ENCODE measurements around the gene GALNTL6.
"Not testable (repeated sequence)": the region's sequence is repeated elsewhere in the genome, so short reads cannot be mapped to it uniquely, and the experiment has no call there.

GALNTL6 gene

DNA sequence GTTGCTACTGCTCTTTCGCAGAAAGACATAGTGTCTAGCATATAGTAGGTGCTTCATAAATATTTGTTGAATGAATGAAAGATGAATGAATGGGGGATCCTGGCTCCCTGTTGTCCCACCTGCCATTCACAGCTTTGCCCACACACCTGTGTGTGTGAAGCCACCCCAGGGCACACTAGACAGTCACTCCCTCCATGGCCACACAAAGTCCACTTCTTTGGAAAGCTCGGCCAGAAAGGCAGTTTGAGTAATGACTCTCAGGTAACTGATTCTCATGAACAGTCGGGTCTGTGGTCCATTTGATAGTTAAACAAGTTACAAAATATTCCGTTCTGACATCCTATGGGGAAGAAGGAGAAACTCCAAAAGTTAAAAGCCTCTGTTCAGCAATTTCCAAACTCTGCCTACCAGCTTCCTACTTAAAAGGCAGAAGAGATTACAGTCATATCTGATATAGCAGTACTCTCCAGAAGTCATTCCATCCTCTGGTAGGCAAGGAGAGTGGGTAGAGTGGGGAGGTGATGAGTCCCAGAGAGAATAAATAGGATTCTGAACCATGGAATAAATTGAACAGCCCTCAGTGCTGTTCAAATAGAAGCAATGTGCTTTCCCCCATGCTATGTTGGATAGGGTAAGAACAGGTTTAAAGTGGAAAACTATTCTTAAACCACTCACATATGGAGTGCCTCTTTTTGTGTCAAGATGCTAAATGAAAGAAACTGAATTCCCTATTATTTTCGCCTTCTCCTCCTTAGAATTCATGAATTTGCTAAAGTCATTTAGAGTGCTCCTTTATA, 1150.5 kb downstream of the GALNTL6 start:
- no peak for DNase-seq

DNA sequence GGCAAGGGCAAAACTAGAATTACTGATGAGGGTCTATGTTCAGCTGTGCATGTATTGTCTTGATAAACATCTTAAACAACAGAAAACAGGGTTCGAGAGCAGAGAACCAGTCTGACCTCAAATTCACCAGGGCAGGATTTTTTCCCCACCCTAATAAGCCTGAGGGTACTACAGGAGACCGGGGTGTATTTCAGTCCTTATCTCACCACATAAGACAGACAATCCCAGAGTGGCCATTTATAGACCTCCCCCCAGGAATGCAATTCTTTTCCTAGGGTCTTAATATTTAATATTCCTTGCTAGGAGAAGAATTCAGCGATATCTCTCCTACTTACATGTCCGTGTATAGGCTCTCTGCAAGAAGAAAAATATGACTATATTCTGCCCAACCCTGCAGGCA, 1157.0 kb downstream of the GALNTL6 start:
- not testable (repeated sequence) for DNase-seq

DNA sequence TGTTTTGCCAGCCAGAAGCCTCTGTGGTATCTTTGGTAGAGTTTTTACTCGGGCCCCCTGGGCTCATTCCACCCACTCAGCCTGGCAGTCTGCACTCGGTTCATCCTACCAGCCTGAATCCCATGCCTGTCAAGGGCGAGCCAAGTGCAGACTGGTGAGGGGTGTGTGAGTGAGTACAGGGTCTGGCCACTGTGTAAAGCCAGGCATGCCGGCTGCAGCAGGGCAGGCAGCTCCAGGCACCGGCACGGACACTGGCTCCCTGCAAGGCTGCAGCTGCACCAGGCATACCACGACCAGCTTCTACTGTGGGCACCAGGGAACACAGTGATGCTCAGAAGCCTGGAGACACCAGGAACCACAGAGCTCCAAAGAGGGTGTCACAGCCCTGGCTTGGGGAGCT, 1161.4 kb downstream of the GALNTL6 start:
- no peak for DNase-seq

DNA sequence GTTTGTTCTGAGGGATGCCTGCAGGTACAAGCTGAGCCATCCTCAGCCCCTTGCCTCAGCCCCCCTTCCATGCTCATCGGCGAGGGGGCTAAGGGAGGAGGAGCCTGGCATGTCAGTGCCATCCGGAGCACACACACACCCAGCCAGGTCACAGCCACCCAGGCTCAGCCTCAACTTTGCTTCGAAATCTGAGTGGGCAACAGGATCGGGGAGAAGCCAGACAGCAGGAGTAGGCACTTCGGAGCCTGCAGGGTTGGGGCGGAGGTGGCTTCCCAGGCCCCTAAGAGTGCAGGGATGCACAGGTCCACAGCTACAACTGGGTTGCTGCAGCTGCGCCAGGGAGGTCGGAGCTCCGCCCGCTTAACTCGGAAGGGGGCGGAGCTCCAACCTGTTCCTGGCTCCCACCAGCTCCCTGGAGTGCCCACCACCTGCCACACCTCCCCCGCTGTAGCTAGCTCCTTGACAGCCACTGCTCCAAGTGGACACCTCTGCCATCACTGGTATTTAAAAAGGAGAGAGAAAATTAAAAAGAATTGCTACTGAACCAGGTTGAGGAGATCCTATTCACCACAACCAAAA, 1162.5 kb downstream of the GALNTL6 start:
- no peak for DNase-seq

DNA sequence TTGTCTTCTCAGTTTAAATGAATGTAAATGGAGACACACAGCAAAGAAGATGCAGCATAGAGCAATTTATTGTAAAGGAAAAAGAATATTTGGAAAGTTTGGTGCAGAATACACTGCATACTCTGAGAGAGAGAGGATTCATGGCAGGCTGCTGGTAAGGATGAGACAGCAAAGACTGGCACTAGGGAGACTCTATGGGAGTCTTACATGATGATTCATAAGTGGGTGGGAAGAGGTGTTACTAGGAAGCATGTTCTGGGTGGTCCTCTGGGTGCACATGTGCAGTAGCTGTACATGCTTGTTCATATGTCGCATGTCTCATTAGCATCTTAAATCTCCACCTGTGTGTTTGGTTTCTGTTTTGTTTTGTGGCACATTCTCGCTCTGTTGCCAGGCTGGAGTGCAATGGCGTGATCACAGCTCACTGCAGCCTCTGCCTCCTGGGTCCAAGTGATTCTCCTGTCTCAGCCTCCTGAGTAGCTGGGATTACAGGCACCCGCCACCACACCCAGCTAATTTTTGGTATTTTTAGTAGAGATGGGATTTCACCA, 1164.4 kb downstream of the GALNTL6 start:
- DNase-seq: not testable (repeated sequence)

DNA sequence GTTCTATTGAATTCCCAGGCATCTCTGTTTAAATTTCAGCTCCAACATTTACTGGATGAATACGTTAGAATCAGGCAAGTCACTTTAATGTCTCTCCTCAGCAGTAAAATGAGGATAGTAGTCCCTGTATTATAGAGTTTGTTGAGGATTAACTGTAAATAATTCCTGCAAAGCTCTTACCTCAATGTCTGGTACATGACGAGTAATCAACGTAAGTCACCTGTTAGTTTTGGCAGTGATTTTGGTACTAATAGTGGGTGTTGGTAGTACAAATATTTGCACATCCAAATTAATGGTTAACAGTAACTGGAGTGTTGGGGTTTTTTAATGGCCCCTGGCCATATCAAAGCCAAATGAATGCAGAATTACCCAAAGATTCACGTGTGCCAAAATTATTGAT, 1165.6 kb downstream of the GALNTL6 start:
- no peak for DNase-seq

DNA sequence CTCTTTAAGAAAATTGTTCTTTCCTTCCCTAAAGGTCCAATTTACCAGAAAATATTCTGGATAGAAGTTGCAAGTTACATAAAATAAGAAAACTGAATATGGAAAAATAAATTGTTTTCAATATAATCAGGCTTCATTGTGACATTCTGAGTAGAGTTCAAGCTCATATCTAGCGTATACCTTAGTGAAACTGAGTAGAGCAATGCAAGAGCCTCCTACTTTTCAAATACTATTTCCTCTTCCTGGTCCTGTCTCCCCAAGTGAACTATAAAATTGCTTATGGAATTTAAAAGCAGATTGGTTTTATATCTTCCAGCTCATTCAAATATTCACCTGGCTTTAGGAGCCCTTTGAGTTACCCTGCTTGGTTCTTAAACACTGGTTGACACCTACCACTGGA, 1166.1 kb downstream of the GALNTL6 start:
- DNase-seq: no peak

DNA sequence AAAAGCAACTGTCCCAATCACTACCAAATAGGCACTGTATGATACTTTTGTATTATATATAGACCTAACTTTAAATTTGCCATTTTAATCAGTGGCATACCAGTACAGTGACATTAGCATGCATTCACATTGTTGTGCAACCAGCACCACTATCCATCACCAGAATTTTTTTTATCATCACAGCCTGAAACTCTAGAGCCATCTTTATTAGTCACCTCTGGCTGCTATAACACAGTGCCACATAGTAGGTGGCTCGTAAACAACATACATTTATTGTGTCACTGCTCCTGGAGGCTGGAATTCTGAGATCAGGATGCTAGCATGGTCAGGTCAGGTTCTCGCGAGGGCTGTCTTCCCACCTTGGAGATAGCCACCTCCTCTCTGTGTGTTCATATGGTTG, 1167.0 kb downstream of the GALNTL6 start:
- no peak for DNase-seq

DNA sequence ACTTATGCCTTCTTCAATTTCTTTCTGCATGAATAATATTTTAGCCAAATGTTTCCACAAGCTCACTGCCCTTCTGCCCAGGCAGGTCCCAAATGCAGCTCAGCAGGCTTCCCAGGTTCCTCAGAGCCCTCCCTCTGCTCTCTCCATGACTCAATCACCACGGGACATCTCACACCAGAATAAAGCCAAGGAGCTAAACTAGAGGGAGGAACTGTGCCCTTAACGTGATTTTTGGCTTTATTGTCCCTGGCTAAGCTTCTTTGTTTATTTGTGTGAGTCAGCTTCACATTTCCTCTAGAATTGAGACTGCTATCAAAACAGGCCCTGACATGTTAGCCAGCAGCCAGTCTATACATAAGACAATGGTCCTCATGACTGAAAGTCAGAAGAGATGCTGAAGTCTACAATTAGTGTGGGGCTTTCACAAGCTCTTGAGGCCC, 1169.0 kb downstream of the GALNTL6 start:
- no peak for DNase-seq

DNA sequence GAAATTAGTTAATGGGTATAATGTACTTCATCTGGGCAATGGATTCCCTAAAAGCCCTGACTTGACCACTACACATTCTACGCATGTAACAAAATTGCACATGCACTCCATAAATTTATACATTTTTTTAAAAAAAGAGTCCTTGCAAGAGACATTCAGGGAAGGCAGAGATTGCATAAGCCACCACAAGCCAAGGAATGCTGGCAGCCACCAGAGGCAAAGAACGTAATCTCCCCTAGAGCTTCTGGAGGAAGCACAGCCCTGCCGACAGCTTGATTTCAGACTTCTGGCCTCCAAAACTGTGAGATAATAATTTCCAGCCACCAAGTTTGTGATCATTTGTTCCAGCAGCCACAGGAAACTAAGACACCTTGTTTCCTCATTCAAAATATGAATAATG, 1169.8 kb downstream of the GALNTL6 start:
- no peak for DNase-seq

DNA sequence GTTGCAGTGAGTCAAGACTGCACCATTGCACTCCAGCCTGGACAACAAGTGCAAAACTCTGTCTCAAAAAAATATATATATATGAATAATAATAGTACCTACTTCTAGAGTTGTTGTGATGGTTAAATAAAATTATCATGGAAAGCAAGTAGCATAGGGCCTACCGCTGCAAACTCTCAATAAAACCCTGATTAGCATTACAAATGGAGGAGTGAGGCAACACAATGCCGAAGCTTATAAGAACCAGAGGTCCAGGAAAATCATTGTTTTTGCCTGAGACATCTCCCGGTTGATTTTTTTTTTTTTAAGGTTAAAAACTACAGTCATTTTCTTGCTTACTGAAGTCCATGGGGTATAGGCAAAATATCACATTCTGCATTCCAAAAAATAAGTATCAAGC, 1170.4 kb downstream of the GALNTL6 start:
- DNase-seq: no peak

DNA sequence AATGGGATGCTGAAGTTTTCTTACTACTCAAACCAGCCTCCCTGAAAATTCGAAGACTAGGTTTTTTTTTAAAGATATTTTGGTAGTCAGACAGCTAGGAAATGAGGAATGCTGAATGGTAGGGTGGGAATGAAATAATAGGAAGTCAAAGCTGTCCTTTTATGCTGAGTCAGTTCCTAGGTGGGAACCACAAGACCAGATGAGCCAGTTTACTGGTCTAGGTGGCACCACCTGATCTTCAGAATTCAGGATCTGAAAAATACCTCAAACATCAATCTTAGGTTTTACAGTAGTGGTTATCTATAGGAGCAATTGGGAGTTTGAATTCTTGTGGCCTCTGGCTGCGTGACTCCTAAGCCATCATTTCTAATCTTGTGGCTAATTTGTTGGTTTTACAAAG, 1172.3 kb downstream of the GALNTL6 start:
- DNase-seq: no peak

DNA sequence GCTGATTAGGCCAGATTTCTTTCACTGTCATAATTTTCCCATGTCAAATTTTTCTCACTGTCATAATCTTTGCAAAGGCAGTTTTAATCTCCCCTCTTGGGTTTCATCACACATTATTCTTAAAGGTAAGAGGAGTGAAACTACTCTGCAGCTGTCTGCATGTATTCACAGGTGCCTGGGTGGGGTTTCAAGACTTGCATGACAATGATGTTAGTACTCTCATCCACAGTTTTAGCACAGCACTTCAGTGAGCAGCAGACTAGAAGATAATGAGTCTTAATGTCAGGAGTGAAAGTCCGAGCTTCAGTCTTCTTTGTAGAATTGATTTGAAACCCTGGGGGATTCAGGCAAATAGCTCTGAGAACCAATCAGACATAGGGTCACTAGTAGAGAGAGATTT, 1172.9 kb downstream of the GALNTL6 start:
- no peak for DNase-seq

DNA sequence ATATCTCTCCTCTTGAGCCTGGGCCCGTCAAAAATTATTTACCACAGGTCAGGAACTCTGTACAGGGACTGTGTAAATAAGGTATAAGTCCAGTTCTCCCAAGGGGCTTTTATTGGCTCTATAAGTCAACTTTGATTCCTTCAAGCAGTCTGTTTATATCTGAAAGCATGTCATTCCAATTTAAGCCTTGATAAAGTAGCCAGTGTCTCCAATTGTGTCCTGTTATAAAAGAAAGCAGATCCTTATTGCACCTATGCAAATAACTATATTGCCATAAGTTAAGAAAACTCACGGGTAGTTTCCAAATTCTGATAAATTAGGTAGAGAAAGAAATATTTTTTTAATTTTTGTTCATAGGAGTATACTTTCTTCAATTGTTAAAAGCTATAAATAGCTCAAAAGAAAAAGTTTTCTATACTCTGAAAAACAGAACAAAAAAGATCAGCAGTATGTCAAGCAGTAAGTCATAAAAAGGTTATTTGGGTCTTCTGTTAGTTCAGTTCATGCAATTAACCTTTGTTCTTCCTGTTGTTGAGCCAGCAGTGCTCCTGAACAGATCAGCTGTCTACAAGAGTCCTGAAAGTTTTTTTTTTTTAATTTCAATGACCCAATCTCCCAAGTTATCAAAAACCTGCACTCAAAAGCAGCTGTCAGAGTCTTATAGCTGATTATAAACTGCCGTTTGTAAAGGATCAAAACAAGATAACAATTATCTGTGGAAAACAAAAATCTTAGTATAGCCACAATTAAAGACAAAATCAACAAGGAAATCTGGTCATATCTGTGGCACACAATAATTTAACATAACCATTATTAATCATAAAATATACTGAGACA, 1177.0 kb downstream of the GALNTL6 start:
- no peak for DNase-seq

DNA sequence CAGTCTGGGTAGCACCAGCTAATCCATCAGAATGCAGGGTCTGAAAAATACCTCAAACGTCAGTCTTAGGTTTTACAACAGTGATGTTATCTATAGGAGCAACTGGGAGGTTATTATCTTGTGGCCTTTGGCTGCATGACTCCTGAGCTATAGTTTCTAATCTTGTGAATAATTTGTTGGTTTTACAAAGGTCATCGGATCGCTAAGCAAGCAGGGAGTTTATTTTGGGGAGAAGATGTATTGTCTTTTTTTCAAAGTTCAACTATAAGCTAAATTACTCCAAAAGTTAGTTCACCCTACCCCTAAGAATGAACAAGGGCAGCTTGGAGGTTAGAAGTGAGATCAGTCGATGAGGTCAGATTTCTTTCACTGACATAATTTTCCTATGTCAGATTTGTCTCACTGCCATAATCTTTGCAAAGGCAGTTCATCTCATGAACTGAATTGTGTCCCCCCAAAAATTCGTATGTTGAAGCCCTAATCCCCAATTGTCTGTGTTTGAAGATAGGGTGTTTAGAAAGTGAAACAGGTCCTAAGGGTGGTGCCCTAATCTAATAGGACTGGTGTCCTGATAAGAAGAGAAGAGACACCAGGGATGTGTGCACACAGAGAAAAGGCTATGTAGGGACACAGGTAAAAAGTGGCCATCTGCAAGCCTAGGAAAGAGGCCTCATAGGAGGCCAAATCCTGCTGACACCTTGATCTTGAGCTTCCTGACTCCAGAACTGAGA, 1179.6 kb downstream of the GALNTL6 start:
- no peak for DNase-seq

DNA sequence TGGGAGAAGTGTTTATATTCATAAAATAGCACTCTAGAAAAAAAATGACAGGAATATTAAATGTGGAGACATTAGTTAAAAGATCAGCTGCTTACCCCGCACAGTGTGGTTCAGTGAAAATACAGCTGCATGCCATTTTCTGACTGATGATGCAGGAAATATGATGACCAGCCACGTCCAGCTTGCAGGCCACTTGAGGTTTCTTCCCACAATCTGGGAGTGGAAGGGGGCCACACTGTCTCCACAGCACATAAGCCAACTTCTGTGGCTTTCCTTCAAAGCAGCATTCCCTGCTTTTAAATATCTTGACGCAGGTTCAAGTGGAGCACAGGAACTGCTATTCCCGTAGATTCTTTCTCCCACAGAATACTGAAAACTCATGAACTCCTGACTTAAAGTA, 1182.0 kb downstream of the GALNTL6 start:
- DNase-seq: no peak

DNA sequence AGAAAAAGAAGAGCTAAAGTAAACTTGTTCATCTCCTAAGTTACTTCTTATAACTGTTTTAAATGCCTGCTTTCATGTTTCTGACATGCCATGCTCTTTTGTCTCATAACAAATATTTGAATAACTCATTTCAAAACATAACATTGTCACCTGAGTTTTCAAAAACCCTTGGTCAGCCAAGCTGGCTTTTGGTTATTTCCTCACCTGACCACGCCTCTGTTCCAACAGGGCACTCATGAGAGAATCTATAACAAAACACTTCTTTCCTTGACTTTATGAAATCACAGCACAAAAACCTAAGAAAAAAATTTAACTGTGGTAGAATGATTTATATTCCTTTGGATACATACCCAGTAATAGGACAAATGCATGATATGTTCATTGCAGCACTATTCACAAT, 1182.5 kb downstream of the GALNTL6 start:
- no peak for DNase-seq

DNA sequence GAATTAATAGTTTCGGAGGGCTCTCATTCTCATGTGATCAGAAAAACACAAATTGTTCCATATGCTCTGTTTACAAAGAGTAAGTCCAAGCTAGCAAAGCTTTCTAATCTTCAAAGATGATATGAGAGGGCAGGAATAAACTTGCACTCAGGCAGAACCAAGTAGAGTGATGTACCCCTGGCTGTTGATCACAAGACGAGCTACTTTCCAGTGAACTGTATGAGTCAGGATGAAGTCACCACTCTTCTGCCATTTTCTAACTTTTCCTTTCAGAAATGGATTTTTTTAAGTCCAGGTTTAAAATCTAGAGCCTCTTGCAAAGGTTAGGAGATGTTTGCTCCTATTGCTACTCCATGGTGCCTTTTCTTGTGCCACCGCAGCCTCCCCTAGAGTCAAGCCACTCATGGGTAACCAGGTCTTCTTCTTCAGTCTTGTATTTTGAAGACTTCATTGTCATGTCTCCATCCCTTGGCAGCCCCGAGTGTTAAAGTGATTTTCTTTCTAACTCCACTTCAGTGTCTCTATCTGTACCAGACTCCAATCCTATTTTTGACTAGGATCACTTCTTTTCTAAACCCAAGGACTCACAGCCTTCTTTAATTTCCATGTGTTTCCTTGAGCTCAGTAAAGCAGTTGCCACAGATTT, 1183.5 kb downstream of the GALNTL6 start:
- DNase-seq: no peak

DNA sequence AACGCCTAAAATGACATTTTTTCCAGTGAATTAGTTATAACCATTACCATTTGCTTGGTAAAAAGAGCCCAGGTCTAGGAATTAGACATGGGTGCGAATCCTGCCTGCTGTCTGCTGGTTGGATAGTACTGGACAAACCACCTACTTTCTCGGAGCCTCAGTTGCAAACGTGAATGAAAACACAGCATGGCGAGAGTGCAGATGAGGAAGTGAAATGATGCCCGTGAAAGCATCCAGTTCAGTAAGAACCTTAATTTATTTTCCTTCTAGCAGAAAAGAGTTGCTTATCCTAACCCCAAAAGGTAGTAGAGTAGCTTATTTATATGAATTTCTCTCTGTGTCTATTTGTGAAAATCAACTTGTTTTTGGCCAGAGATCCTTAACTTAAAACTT, 1184.0 kb downstream of the GALNTL6 start:
- DNase-seq: no peak

DNA sequence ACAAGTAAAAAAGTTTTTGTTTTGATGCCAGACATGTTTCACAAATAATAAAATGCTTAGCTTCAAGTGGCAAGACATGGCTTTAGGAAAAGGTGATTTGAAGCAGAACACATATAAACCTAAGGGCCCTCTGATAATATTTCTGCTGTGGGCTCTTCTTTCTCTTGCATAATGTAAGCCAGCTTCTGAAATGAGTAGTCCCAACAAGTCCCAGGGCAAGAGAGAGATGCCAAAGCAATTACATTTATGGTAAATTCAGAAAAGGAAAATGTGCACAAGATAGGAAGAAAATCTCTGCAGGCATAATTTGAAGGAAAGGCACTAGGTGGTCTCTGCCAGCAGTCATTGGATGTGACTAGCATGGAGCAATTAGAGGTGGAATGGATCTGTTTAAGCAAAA, 1184.7 kb downstream of the GALNTL6 start:
- no peak for DNase-seq

DNA sequence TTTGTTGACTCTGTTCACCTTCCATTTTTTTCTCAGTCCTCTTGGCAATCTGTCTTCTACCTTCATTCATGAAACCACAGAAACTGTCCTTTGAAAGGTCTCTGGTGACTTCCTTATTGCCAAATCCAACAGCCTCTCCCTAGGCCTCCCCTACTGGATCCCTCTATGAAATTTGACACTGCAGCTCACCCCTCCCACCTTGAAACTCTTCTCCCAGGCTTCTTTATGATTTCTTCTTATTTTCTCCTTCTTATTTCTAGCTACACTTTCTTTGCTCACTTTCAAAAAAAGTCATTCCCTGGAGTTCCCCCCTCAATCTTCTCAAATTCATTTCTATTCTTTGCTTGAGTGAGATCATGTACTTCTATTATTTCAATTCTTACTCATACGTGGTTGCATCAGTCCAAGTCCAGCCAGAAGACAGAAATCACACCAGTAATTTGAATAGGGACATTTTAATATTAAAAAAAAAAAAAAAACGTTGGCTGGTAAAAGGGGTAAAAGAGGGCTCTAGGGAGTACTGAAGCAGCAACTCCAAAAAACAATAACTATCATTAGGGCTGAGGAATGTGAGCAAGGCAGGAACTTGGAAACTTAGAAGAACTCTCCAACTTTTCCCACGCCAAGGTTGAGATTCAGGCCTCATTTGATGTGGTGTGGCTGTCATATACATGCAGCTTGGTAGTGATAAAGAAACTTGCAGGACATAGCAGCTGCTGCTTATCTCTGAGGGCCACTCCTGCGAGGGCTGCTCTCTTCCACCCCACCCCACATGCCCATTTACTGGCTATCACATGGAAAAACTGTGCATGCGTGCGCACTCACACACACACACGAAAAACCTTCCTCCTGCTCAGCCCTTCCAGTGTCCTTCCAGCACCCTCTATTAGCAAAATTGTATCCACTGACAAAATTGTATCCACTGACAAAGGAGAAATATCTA, 1185.6 kb downstream of the GALNTL6 start:
- DNase-seq: no peak

All from CD4-positive, alpha-beta T cell treated with Interleukin-17A for 4 hours (primary cell).